IPS DF 6.9 (cell line): ENCODE measurements around the gene SART3.
"Not testable (repeated sequence)": the region's sequence is repeated elsewhere in the genome, so short reads cannot be mapped to it uniquely, and the experiment has no call there.

Experiments used
- DNase-seq: peaks from one replicate; pipeline ENCODE4 v3.0.0-alpha.2; 2013; ENCODE audit warnings: low read depth, low spot score
- H3K27ac ChIP-seq: one replicate; pipeline ENCODE4 v1.5.1; 2013; ENCODE audit warnings: low read length, control low read depth
- H3K27me3 ChIP-seq: 2 replicates; pipeline ENCODE4 v1.6.1; 2013; ENCODE audit warnings: mild to moderate bottlenecking, low read length; ENCODE audit not compliant: control insufficient read depth, insufficient read depth
- H3K36me3 ChIP-seq: 2 replicates; pipeline ENCODE4 v1.6.1; 2013; ENCODE audit warnings: low read length; ENCODE audit not compliant: control insufficient read depth, insufficient read depth
- H3K4me1 ChIP-seq: 2 replicates; pipeline ENCODE4 v1.6.1; 2013; ENCODE audit warnings: low read length; ENCODE audit not compliant: control insufficient read depth, insufficient read depth
- H3K4me3 ChIP-seq: 2 replicates; pipeline ENCODE4 v1.5.1; 2013; ENCODE audit warnings: mild to moderate bottlenecking, low read length
- H3K9me3 ChIP-seq: 2 replicates; pipeline ENCODE4 v1.6.1; 2013; ENCODE audit warnings: low read length, inconsistent platforms; ENCODE audit not compliant: control insufficient read depth, insufficient read depth
- WGBS: extraction: QIAGEN DNeasy Blood & Tissue Kit; methylation state at CpG from one replicate; pipeline ENCODE4 v1.1.7; 2013; ENCODE audit warnings: mixed read lengths, missing lambda C conversion rate; ENCODE audit not compliant: insufficient read length, insufficient coverage; 5-methylcytosine and 5-hydroxymethylcytosine counted together

The SART3 gene

GRCh38 chr12:108578813-108579212, 17.8 kb upstream of the SART3 start:
- 100% methylated on average over 2 of the region's 3 CpGs for WGBS
- H3K9me3 ChIP-seq, result no peaks in the 10 kb centered on the region
- H3K36me3 ChIP-seq, result no peaks in the 10 kb centered on the region
- H3K4me1 ChIP-seq, result no peaks in the 10 kb centered on the region
- no peak overlapping the region for H3K4me3 ChIP-seq
- no peaks in the 10 kb centered on the region for H3K27me3 ChIP-seq
- H3K27ac ChIP-seq, result no peak overlapping the region
- DNase-seq, result no peak

GRCh38 chr12:108578264-108578663, 17.3 kb upstream of the SART3 start:
- Histone ChIP-seq H3K27ac (no peak overlapping the region), H3K4me3 (no peak overlapping the region), H3K36me3 (no peaks in the 10 kb centered on the region), H3K9me3 (no peaks in the 10 kb centered on the region), H3K4me1 (no peaks in the 10 kb centered on the region), H3K27me3 (0 out of 2 replicates have a peak, but pooled peaks cover 1% of the 10 kb centered on the region)
- no peak for DNase-seq
- no CpG with 5 or more reads among the region's 2 CpGs for WGBS

- H3K4me3 ChIP-seq, result no peak overlapping the region
- no peaks in the 10 kb centered on the region for H3K9me3 ChIP-seq
- H3K27me3 ChIP-seq, result 0 out of 2 replicates have a peak, but pooled peaks cover 1% of the 10 kb centered on the region
- H3K27ac ChIP-seq, result no peak overlapping the region
- H3K4me1 ChIP-seq, result no peaks in the 10 kb centered on the region
- DNase-seq, result no peak
- H3K36me3 ChIP-seq, result no peaks in the 10 kb centered on the region
Measured at GRCh38 chr12:108577458-108577857, 16.5 kb upstream of the SART3 start.

- Histone ChIP-seq H3K9me3 (no peaks in the 10 kb centered on the region), H3K27me3 (0 out of 2 replicates have a peak, but pooled peaks cover 1% of the 10 kb centered on the region), H3K36me3 (no peaks in the 10 kb centered on the region), H3K4me1 (no peaks in the 10 kb centered on the region), H3K4me3 (no peak overlapping the region), H3K27ac (no peak overlapping the region)
- no CpG with 5 or more reads among the region's 6 CpGs for WGBS
- DNase-seq, result no peak
Measured at GRCh38 chr12:108576660-108577234, 15.8 kb upstream of the SART3 start.

GRCh38 chr12:108575199-108575912, 14.4 kb upstream of the SART3 start:
- Histone ChIP-seq H3K36me3 (no peaks in the 10 kb centered on the region), H3K4me3 (no peak overlapping the region), H3K27ac (no peak overlapping the region), H3K4me1 (no peaks in the 10 kb centered on the region), H3K27me3 (0 out of 2 replicates have a peak, but pooled peaks cover 1% of the 10 kb centered on the region), H3K9me3 (no peaks in the 10 kb centered on the region)
- DNase-seq, result no peak
- WGBS, result no CpG with 5 or more reads among the region's 9 CpGs

GRCh38 chr12:108574276-108574675, 13.3 kb upstream of the SART3 start:
- no CpG with 5 or more reads among the region's 1 CpG for WGBS
- not testable (repeated sequence) for H3K4me1 ChIP-seq, H3K36me3 ChIP-seq, H3K9me3 ChIP-seq, H3K4me3 ChIP-seq, H3K27me3 ChIP-seq, DNase-seq, H3K27ac ChIP-seq

GRCh38 chr12:108573317-108573716, 12.3 kb upstream of the SART3 start:
- Histone ChIP-seq H3K27ac (no peak overlapping the region), H3K27me3 (0 out of 2 replicates have a peak, but pooled peaks cover 1% of the 10 kb centered on the region), H3K36me3 (peaks cover 3% of the 10 kb centered on the region; the same call in 1 of the 2 replicates), H3K4me3 (no peak overlapping the region), H3K4me1 (no peaks in the 10 kb centered on the region), H3K9me3 (no peaks in the 10 kb centered on the region)
- WGBS, result no CpG with 5 or more reads among the region's 2 CpGs
- no peak for DNase-seq

- peaks cover 3% of the 10 kb centered on the region; the same call in 1 of the 2 replicates for H3K36me3 ChIP-seq
- H3K9me3 ChIP-seq, result no peaks in the 10 kb centered on the region
- no CpG with 5 or more reads among the region's 8 CpGs for WGBS
- no peak for DNase-seq
- no peaks in the 10 kb centered on the region for H3K4me1 ChIP-seq
- H3K4me3 ChIP-seq, result no peak overlapping the region
- 0 out of 2 replicates have a peak, but pooled peaks cover 1% of the 10 kb centered on the region for H3K27me3 ChIP-seq
- H3K27ac ChIP-seq, result no peak overlapping the region
Measured at GRCh38 chr12:108572166-108572790, 11.3 kb upstream of the SART3 start.

GRCh38 chr12:108571609-108572165, 10.7 kb upstream of the SART3 start:
- 0 out of 2 replicates have a peak, but pooled peaks cover 1% of the 10 kb centered on the region for H3K27me3 ChIP-seq
- DNase-seq, result no peak
- WGBS, result no CpG with 5 or more reads among the region's 8 CpGs
- H3K9me3 ChIP-seq, result no peaks in the 10 kb centered on the region
- H3K4me1 ChIP-seq, result no peaks in the 10 kb centered on the region
- no peak overlapping the region for H3K4me3 ChIP-seq
- H3K27ac ChIP-seq, result no peak overlapping the region
- H3K36me3 ChIP-seq, result peaks cover 7% of the 10 kb centered on the region; the same call in 1 of the 2 replicates

- Histone ChIP-seq H3K9me3 (no peaks in the 10 kb centered on the region), H3K4me1 (no peaks in the 10 kb centered on the region), H3K27ac (no peak overlapping the region), H3K27me3 (0 out of 2 replicates have a peak, but pooled peaks cover 1% of the 10 kb centered on the region), H3K4me3 (no peak overlapping the region), H3K36me3 (peaks cover 12% of the 10 kb centered on the region; the same call in 1 of the 2 replicates)
- no CpG with 5 or more reads among the region's 3 CpGs for WGBS
- DNase-seq, result no peak
Measured at GRCh38 chr12:108570743-108571608, 10.0 kb upstream of the SART3 start.
